ENCODE results near the gene RTL10.

The RTL10 gene

GRCh38 chr22:19875061-19875530, 20.4 kb upstream of the RTL10 start:
- DNase-seq (ENCODE audit: insufficient read length, low spot score): no peak
- FAIRE-seq: no peak
- no peak for TF ChIP-seq CTCF (IDR thresholded peaks at IDR 0.05; ENCODE audit: insufficient read depth, missing control alignments)

- TF ChIP-seq CTCF (IDR thresholded peaks at IDR 0.05; ENCODE audit: insufficient read depth, missing control alignments): no peak
- DNase-seq (ENCODE audit: insufficient read length, low spot score) (no peak), FAIRE-seq (no peak)
These were observed 19.8 kb upstream of the RTL10 start for GRCh38 chr22:19874307-19875060.

- DNase-seq (ENCODE audit: insufficient read length, low spot score) (no peak), FAIRE-seq (no peak)
- TF ChIP-seq CTCF (IDR thresholded peaks at IDR 0.05; ENCODE audit: insufficient read depth, missing control alignments): no peak
These were observed 19.3 kb upstream of the RTL10 start for GRCh38 chr22:19873960-19874306.

- no peak for TF ChIP-seq CTCF (IDR thresholded peaks at IDR 0.05; ENCODE audit: insufficient read depth, missing control alignments)
- DNase-seq (ENCODE audit: insufficient read length, low spot score) (no peak), FAIRE-seq (no peak)
These were observed 18.7 kb upstream of the RTL10 start for GRCh38 chr22:19873138-19873959.

- no peak for DNase-seq (ENCODE audit: insufficient read length, low spot score)
- TF ChIP-seq CTCF (IDR thresholded peaks at IDR 0.05; ENCODE audit: insufficient read depth, missing control alignments): no peak
- FAIRE-seq: no peak
These were observed 18.1 kb upstream of the RTL10 start for GRCh38 chr22:19872779-19873137.

- DNase-seq (ENCODE audit: insufficient read length, low spot score) (no peak), FAIRE-seq (no peak)
- TF ChIP-seq CTCF (IDR thresholded peaks at IDR 0.05; ENCODE audit: insufficient read depth, missing control alignments): no peak
These were observed 17.4 kb upstream of the RTL10 start for GRCh38 chr22:19871845-19872778.
